HG03103 (cell line): ENCODE measurements around the gene TAS1R3.

Experiments
- ATAC-seq: cut with Tn5 transposase; IDR thresholded peaks from one replicate; pipeline ENCODE4 v1.9.1; 2021; ENCODE audit warnings: low read depth; ENCODE audit not compliant: unreplicated experiment

The TAS1R3 gene

GRCh38 chr1:1320666-1321448, 10.2 kb upstream of the TAS1R3 start:
- no peak for ATAC-seq

GRCh38 chr1:1321477-1321876, 9.6 kb upstream of the TAS1R3 start:
- ATAC-seq, result no peak

GRCh38 chr1:1322418-1322817, 8.7 kb upstream of the TAS1R3 start:
- no peak for ATAC-seq

GRCh38 chr1:1322952-1323351, 8.1 kb upstream of the TAS1R3 start:
- no peak for ATAC-seq

GRCh38 chr1:1324084-1324523, 7.0 kb upstream of the TAS1R3 start:
- peak; percentile 27 for ATAC-seq

- peak; percentile 72 for ATAC-seq
Measured at GRCh38 chr1:1324524-1325287, 6.4 kb upstream of the TAS1R3 start, which contains the start of the genes CPTP and INTS11. Gene CPTP (plus strand): TSS chr1:1324802. CDS start chr1:1326911, 2,109 bp downstream. Gene INTS11 (minus strand): TSS chr1:1324660. CDS start chr1:1324608, 52 bp downstream.

- ATAC-seq, result no peak
Measured at GRCh38 chr1:1325288-1326074, 5.6 kb upstream of the TAS1R3 start.

GRCh38 chr1:1326075-1326605, 4.9 kb upstream of the TAS1R3 start:
- ATAC-seq, result no peak

- no peak for ATAC-seq
Measured at GRCh38 chr1:1327291-1327690, 3.8 kb upstream of the TAS1R3 start.

GRCh38 chr1:1328254-1328653, 2.8 kb upstream of the TAS1R3 start:
- ATAC-seq, result no peak

GRCh38 chr1:1329304-1330210, 1.5 kb upstream of the TAS1R3 start:
- ATAC-seq, result no peak

- no peak for ATAC-seq
Measured at GRCh38 chr1:1330366-1331067, 563 bp upstream of the TAS1R3 start.

- no peak for ATAC-seq
Measured at GRCh38 chr1:1332031-1332755, 1.1 kb downstream of the TAS1R3 start.

GRCh38 chr1:1332774-1333480, 1.8 kb downstream of the TAS1R3 start:
- no peak for ATAC-seq

- no peak for ATAC-seq
Measured at GRCh38 chr1:1333551-1334241, 2.6 kb downstream of the TAS1R3 start.

GRCh38 chr1:1334835-1335234, 3.8 kb downstream of the TAS1R3 start:
- ATAC-seq, result no peak

GRCh38 chr1:1335283-1335682, 4.2 kb downstream of the TAS1R3 start:
- ATAC-seq, result no peak
